ENCODE data around the gene NKAIN4.
"Not testable (repeated sequence)": the region's sequence is repeated elsewhere in the genome, so short reads cannot be mapped to it uniquely, and the experiment has no call there.

NKAIN4 gene

DNA sequence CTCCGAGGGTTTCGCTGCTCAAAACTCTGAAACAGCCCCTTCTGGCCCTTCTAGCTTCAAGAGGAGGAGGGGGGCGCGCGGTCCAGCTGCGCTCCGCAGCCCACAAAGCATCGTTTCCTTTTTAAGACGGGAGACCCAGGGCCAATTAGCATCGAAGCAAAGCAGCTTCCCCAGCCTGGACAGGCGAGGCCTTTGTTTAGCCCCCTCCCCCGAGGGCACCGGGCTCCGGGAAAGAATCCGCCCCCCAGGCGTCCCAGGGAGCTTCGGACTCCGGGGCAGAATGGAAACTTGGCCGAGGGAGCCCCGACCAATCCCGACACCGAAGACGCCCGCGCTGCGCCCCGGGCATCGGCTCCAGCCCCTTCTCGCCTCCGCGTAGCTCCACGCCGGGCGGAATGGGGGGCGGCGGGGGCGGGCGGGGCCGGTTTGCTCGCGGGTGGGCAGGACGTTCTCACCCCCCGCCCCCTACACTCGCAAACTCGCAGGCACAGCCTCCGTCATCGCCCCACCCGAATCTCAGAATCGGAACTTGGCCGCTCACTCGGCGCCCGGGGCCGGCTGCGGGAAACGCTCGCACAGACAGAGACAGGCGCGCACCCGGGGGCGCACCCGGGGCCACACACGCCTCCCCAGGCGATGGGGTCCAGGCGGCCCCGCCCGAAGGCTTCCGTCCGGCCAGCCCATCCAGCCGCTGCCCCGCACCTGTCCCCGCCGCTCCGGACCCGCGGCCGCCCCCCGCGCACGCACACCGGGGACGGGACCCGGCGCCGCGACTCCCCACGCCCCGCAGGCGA is 628 bp downstream of the NKAIN4 start:
- no peak overlapping the region for H3K4me3 ChIP-seq (replicated peaks in 1 of 2; ENCODE audit: low read depth in 2 of 2, low read length in 2 of 2)

DNA sequence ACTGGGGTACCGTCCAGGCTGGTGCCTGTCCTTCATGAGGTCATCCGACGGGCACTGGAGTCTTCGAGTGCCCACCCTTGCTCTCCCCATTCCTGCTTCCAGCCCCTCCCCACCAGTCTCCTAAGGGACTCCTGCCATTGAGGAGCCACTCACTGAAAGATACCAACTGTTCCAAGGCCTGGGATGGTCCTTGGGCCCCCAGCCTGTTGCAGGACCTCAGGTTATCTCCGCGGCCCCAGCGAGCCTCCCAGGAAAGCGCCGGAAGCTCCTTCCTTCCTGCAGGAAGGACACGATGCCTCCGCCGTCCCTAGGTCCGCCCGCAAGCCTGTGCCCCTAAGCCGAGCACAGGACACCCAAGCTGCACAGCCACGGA is 1.2 kb downstream of the NKAIN4 start:
- TF ChIP-seq, protein P1, sequence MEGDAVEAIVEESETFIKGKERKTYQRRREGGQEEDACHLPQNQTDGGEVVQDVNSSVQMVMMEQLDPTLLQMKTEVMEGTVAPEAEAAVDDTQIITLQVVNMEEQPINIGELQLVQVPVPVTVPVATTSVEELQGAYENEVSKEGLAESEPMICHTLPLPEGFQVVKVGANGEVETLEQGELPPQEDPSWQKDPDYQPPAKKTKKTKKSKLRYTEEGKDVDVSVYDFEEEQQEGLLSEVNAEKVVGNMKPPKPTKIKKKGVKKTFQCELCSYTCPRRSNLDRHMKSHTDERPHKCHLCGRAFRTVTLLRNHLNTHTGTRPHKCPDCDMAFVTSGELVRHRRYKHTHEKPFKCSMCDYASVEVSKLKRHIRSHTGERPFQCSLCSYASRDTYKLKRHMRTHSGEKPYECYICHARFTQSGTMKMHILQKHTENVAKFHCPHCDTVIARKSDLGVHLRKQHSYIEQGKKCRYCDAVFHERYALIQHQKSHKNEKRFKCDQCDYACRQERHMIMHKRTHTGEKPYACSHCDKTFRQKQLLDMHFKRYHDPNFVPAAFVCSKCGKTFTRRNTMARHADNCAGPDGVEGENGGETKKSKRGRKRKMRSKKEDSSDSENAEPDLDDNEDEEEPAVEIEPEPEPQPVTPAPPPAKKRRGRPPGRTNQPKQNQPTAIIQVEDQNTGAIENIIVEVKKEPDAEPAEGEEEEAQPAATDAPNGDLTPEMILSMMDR (IDR thresholded peaks at IDR 0.05; ENCODE audit: low read depth, low read length): no peak
- DNase-seq (ENCODE audit: low read depth in 2 of 2): no peak
- no peak overlapping the region for H3K4me3 ChIP-seq (replicated peaks in 1 of 2; ENCODE audit: low read depth in 2 of 2, low read length in 2 of 2)

More for the DNA sequence above, 628 bp downstream of the NKAIN4 start:
- DNase-seq (ENCODE audit: low read depth in 2 of 2): no peak
- TF ChIP-seq, protein P1 (IDR thresholded peaks at IDR 0.05; ENCODE audit: low read depth, low read length): no peak

DNA sequence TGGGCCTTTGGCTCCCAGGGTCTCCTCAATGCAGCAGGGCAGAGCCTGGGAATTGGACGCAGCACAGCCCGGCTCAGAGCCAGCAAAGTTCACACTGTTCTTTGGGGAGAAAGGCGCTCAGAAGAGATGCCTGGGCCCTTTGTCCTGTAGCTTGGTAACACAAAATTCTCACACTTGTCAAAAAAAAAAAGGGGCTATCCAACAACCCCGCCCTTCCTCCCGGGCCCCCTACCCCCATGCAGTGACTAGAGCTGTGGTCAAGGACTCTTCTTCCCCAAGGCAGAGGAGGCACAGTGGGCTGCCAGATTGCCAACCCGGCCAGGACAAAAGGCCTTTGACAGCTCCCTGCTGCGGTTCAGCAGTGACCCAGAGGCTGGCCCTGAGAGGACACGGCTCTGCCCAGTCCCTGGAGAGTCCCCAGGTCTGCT is 2.0 kb downstream of the NKAIN4 start:
- no peak for DNase-seq (ENCODE audit: low read depth in 2 of 2)
- no peak overlapping the region for H3K4me3 ChIP-seq (replicated peaks in 1 of 2; ENCODE audit: low read depth in 2 of 2, low read length in 2 of 2)
- TF ChIP-seq, protein P1 (IDR thresholded peaks at IDR 0.05; ENCODE audit: low read depth, low read length): no peak

DNA sequence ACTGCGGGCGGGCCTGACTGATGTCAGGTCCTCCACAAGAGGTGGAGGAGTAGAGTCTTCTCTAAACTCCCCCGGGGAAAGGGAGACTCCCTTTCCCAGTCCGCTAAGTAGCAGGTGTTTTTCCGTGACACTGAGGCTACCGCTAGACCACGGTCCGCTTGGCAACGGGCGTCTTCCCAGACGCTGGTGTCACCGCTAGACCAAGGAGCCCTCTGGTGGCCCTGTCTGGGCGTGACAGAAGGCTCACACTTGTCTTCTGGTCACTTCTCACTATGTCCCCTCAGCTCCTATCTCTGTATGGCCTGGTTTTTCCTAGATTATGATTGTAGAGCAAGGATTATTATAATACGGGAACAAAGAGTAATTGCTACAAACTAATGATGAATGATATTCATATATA is 2.9 kb downstream of the NKAIN4 start:
- not testable (repeated sequence) for H3K4me3 ChIP-seq (replicated peaks in 1 of 2; ENCODE audit: low read depth in 2 of 2, low read length in 2 of 2); DNase-seq (ENCODE audit: low read depth in 2 of 2)
- TF ChIP-seq, protein P1 (IDR thresholded peaks at IDR 0.05; ENCODE audit: low read depth, low read length): peak; percentile 6

DNA sequence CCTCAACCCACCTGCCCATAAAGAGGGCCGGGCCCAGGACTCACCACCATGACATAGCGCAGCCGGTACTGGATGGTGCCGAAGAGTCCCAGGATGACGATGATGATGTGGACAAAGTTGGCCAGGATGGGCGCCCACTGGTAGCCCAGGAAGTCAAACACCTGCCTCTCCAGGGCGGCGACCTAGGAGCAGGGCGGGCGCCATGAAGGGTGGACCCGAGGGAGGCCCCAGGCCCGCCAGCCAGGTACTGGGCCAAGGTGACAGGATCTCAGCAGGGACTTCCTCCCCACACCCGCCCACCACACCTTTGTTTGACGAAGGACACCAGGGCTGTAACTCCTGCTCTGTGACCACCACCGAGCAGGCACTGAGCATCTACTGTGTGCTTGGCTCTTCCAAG is 4.4 kb downstream of the NKAIN4 start:
- H3K4me3 ChIP-seq (replicated peaks in 1 of 2; ENCODE audit: low read depth in 2 of 2, low read length in 2 of 2): no peak overlapping the region
- DNase-seq (ENCODE audit: low read depth in 2 of 2): no peak
- TF ChIP-seq, protein P1 (IDR thresholded peaks at IDR 0.05; ENCODE audit: low read depth, low read length): no peak

DNA sequence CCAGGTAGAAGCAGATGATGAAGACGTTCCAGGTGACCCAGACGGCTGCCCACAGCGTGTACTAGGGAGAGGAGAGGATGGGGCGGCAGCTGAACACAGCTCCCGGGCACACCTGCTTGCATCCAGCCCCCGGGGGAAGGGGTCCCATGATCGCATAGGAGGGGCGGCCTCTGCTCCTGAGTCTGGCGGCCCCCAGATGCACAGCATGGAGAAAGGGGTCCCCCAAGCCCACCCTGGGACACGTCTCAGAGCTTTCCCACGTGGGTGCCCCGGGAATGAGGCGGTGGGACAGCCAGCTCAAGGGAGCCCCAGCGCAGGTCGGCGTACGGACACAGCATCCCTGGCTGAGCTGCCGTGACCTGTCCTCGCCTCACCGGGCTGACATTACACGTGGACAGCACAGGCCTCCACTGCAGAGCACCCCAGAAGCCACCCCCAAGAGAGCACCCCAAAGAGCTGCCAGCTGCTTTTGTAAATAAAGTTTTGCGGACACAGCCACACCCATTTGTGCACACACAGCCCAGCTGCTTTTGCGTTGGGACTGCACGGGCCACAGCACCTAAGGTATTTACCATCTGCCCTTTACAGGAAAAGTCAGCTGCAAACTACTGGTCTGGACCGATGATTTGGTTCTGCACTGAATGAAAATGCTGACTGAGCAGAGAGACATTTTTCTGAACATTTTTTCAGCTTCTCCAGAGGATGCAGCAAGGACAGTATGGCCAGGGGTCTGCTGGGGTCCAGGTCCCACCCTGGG is 5.2 kb downstream of the NKAIN4 start:
- H3K4me3 ChIP-seq (replicated peaks in 1 of 2; ENCODE audit: low read depth in 2 of 2, low read length in 2 of 2): no peak overlapping the region
- TF ChIP-seq, protein P1 (IDR thresholded peaks at IDR 0.05; ENCODE audit: low read depth, low read length): no peak
- DNase-seq (ENCODE audit: low read depth in 2 of 2): no peak

Data from cardiac fibroblast (primary cell).